Lung (tissue), 12 donors: Measurements from ENCODE around the gene DNAAF5. TPM values are rescaled to one million over a fixed set of nuclear protein-coding genes. Genes with fewer than 3 reads are reported as not detected.

Experiments
- ATAC-seq: fragments of 200-7000 bp; cut with Tn5 transposase; one replicate; pipeline ENCODE4 v1.9.1; 2020; ENCODE audit warnings: moderate number of reproducible peaks; ENCODE audit not compliant: insufficient read depth, low FRiP score
- DNase-seq, 3 donors: peaks; one replicate each; pipeline ENCODE4 v3.0.0-alpha.2; 2013 to 2017
- H3K27ac ChIP-seq, 2 donors: one replicate each; pipeline ENCODE4 v1.5.1; 2013; ENCODE audit warnings: mild to moderate bottlenecking in 2 of 2, moderate library complexity in 2 of 2, control low read depth in 1 of 2, inconsistent platforms in 1 of 2, low read depth in 1 of 2, low read length in 1 of 2
- H3K27me3 ChIP-seq, 3 donors: one replicate each; pipeline ENCODE4 v1.5.1; 2013; ENCODE audit warnings: low read length in 2 of 3; ENCODE audit not compliant: control insufficient read depth in 3 of 3, insufficient read depth in 3 of 3
- H3K36me3 ChIP-seq, 4 donors: one replicate each; pipeline ENCODE4 v1.5.1; 2013; ENCODE audit warnings: low read length in 4 of 4, mild to moderate bottlenecking in 1 of 4, moderate library complexity in 1 of 4; ENCODE audit not compliant: control insufficient read depth in 4 of 4, insufficient read depth in 4 of 4
- H3K4me1 ChIP-seq, 5 donors: one replicate each; pipeline ENCODE4 v1.5.1; 2013; ENCODE audit warnings: low read length in 5 of 5, mild to moderate bottlenecking in 2 of 5, moderate library complexity in 1 of 5; ENCODE audit not compliant: control insufficient read depth in 5 of 5, insufficient read depth in 5 of 5
- H3K4me3 ChIP-seq: one replicate; pipeline ENCODE4 v1.5.1; 2013; ENCODE audit warnings: mild to moderate bottlenecking, control low read depth, moderate library complexity
- H3K9ac ChIP-seq, 2 donors: one replicate each; pipeline ENCODE4 v1.5.1; 2013; ENCODE audit warnings: low read length in 2 of 2, control low read depth in 1 of 2; ENCODE audit not compliant: insufficient read depth in 1 of 2
- H3K9me3 ChIP-seq, 4 donors: one replicate each; pipeline ENCODE4 v1.5.1; 2013; ENCODE audit warnings: low read length in 3 of 4, mild to moderate bottlenecking in 1 of 4, moderate library complexity in 1 of 4; ENCODE audit not compliant: control insufficient read depth in 4 of 4, insufficient read depth in 3 of 4
- CTCF ChIP-seq: IDR thresholded peaks from 2 replicates; pipeline ENCODE4 v1.5.1; 2012; ENCODE audit warnings: mild to moderate bottlenecking; ENCODE audit errors: control extremely low read depth, extremely low read depth
- WGBS, 2 donors: extraction: QIAGEN DNeasy Blood & Tissue Kit; methylation state at CpG; one replicate each; pipeline ENCODE4 v1.1.7; 2013; 5-methylcytosine and 5-hydroxymethylcytosine counted together
- polyA plus RNA-seq, 2 donors: library from polyadenylated mRNA; stranded (reverse); fragments of 200-250 nt; gene quantifications; one replicate each; pipeline ENCODE4 v1.2.1, GENCODE V29; 2013
- total RNA-seq, 2 donors: library from RNA; depleted of rRNA in 1 of 2; stranded (reverse); fragments of >200 nt in 1 of 2; gene quantifications; one replicate each; pipeline ENCODE4 v1.2.1, GENCODE V29; 2014 to 2021
- donor health status: control.
- donor health status: control.
- donor health status: Bipolar disorder and iron deficiency.
- donor health status: healthy.
- donor health status: DM: yes; HTN: yes; CAD: no.

Gene DNAAF5
- total and polyA plus RNA-seq, 4 donors = 10.2 to 30.2 (median 18.6) TPM

- H3K9ac ChIP-seq = no peak overlapping the region
- ATAC-seq = no peak
- 77 to 86% methylated on average over 11 of the region's 11 CpGs for WGBS, 2 donors
Measured at GRCh38 chr7:716636-717035, 9.9 kb upstream of the DNAAF5 start.

GRCh38 chr7:721619-722248 is 4.8 kb upstream of the DNAAF5 start:
- DNase-seq = no peak
- Histone ChIP-seq H3K9ac (no peak overlapping the region), H3K36me3 (no peaks in the 10 kb centered on the region), H3K4me3 (no peak overlapping the region), H3K4me1 (peaks cover 0 to 6% (median 2%) of the 10 kb centered on the region in 5 donors), H3K27ac (no peak overlapping the region), H3K27me3 (no peaks in the 10 kb centered on the region), H3K9me3 (no peaks in the 10 kb centered on the region)
- ATAC-seq = no peak
- TF ChIP-seq CTCF = no peak
- WGBS, 2 donors = 96% methylated on average over 5 of the region's 5 CpGs

More at GRCh38 chr7:716636-717035, 9.9 kb upstream of the DNAAF5 start:
- DNase-seq = no peak
- Histone ChIP-seq H3K27me3 (no peaks in the 10 kb centered on the region), H3K27ac (peak overlapping the region in 1 of 2 donors; percentile 6), H3K9me3 (no peaks in the 10 kb centered on the region), H3K4me1 (no peaks in the 10 kb centered on the region), H3K36me3 (no peaks in the 10 kb centered on the region), H3K4me3 (no peak overlapping the region)
- TF ChIP-seq CTCF = no peak

- H3K36me3 ChIP-seq = no peaks in the 10 kb centered on the region
- H3K9me3 ChIP-seq = no peaks in the 10 kb centered on the region
- H3K4me1 ChIP-seq = peaks cover 2 to 14% (median 5%) of the 10 kb centered on the region in 5 donors
- no peak overlapping the region for H3K9ac ChIP-seq
- 95 to 98% methylated on average over 9 of the region's 9 CpGs for WGBS, 2 donors
- TF ChIP-seq CTCF = no peak
- H3K27ac ChIP-seq = no peak overlapping the region
- no peak for DNase-seq
- no peaks in the 10 kb centered on the region for H3K27me3 ChIP-seq
- no peak for ATAC-seq
- H3K4me3 ChIP-seq = no peak overlapping the region
Measured at GRCh38 chr7:723541-723940, 3.0 kb upstream of the DNAAF5 start.

- no peaks in the 10 kb centered on the region for H3K36me3 ChIP-seq
- no peak for ATAC-seq
- WGBS, 2 donors = 94 to 95% methylated on average over 7 of the region's 7 CpGs
Measured at GRCh38 chr7:724298-724697, 2.2 kb upstream of the DNAAF5 start.

More at GRCh38 chr7:724298-724697, 2.2 kb upstream of the DNAAF5 start:
- TF ChIP-seq CTCF = no peak
- H3K27ac ChIP-seq = no peak overlapping the region
- no peak overlapping the region for H3K9ac ChIP-seq
- DNase-seq = no peak
- peaks cover 2 to 15% (median 5%) of the 10 kb centered on the region in 5 donors for H3K4me1 ChIP-seq
- no peaks in the 10 kb centered on the region for H3K9me3 ChIP-seq
- H3K4me3 ChIP-seq = no peak overlapping the region
- no peaks in the 10 kb centered on the region for H3K27me3 ChIP-seq
